HUES48 (cell line): Measurements from ENCODE around the gene PGBD5.
A peak's percentile ranks its signal among the peaks of the same experiment; 100 is the strongest.

Source experiments
- H3K27ac ChIP-seq: one replicate; pipeline ENCODE4 v1.7.0; 2013; ENCODE audit warnings: low read depth, low read length, inconsistent platforms
- H3K27me3 ChIP-seq: 2 replicates; pipeline ENCODE4 v1.6.1; 2013; ENCODE audit warnings: mild to moderate bottlenecking, low read length; ENCODE audit not compliant: control insufficient read depth, insufficient read depth
- H3K36me3 ChIP-seq: 2 replicates; pipeline ENCODE4 v1.6.1; 2013; ENCODE audit warnings: low read length; ENCODE audit not compliant: control insufficient read depth, insufficient read depth
- H3K4me1 ChIP-seq: 2 replicates; pipeline ENCODE4 v1.6.1; 2013; ENCODE audit warnings: mild to moderate bottlenecking, low read length; ENCODE audit not compliant: control insufficient read depth, insufficient read depth
- H3K4me3 ChIP-seq: 2 replicates; pipeline ENCODE4 v1.5.1; 2013; ENCODE audit warnings: mild to moderate bottlenecking, low read depth, low read length
- H3K9ac ChIP-seq: 2 replicates; pipeline ENCODE4 v1.6.1; 2013; ENCODE audit warnings: mild to moderate bottlenecking, low read depth, low read length, moderate library complexity
- H3K9me3 ChIP-seq: 2 replicates; pipeline ENCODE4 v1.6.1; 2013; ENCODE audit warnings: low read length; ENCODE audit not compliant: control insufficient read depth, insufficient read depth

PGBD5 gene

GRCh38 chr1:230334447-230334837, 91.7 kb downstream of the PGBD5 start:
- Histone ChIP-seq H3K36me3 (peaks cover 6% of the 10 kb centered on the region), H3K4me3 (no peak overlapping the region), H3K27me3 (no peaks in the 10 kb centered on the region), H3K9me3 (no peaks in the 10 kb centered on the region), H3K4me1 (peaks cover 7% of the 10 kb centered on the region; the same call in 1 of the 2 replicates), H3K9ac (no peak overlapping the region), H3K27ac (no peak overlapping the region)

GRCh38 chr1:230333590-230334446, 92.3 kb downstream of the PGBD5 start:
- no peak overlapping the region for H3K9ac ChIP-seq
- H3K9me3 ChIP-seq = no peaks in the 10 kb centered on the region
- H3K27me3 ChIP-seq = no peaks in the 10 kb centered on the region
- peaks cover 6% of the 10 kb centered on the region for H3K36me3 ChIP-seq
- peaks cover 7% of the 10 kb centered on the region; the same call in 1 of the 2 replicates for H3K4me1 ChIP-seq
- H3K4me3 ChIP-seq = no peak overlapping the region
- no peak overlapping the region for H3K27ac ChIP-seq

- Histone ChIP-seq H3K27ac (peak overlapping the region; percentile 83), H3K36me3 (peaks cover 6% of the 10 kb centered on the region), H3K9ac (peak overlapping the region; percentile 54)
Measured at GRCh38 chr1:230332575-230333066, 93.5 kb downstream of the PGBD5 start.

GRCh38 chr1:230332061-230332460, 94.1 kb downstream of the PGBD5 start:
- peaks cover 6% of the 10 kb centered on the region for H3K36me3 ChIP-seq
- H3K27me3 ChIP-seq = no peaks in the 10 kb centered on the region
- peak overlapping the region; percentile 42 for H3K4me3 ChIP-seq
- peak overlapping the region; percentile 54 for H3K9ac ChIP-seq
- peaks cover 7% of the 10 kb centered on the region; the same call in 1 of the 2 replicates for H3K4me1 ChIP-seq
- peak overlapping the region; percentile 83 for H3K27ac ChIP-seq
- H3K9me3 ChIP-seq = no peaks in the 10 kb centered on the region

More at GRCh38 chr1:230332575-230333066, 93.5 kb downstream of the PGBD5 start:
- H3K4me3 ChIP-seq = peak overlapping the region; percentile 42
- peaks cover 7% of the 10 kb centered on the region; the same call in 1 of the 2 replicates for H3K4me1 ChIP-seq
- H3K9me3 ChIP-seq = no peaks in the 10 kb centered on the region
- H3K27me3 ChIP-seq = no peaks in the 10 kb centered on the region

- Histone ChIP-seq H3K36me3 (peaks cover 2% of the 10 kb centered on the region), H3K27ac (no peak overlapping the region), H3K9ac (no peak overlapping the region), H3K4me3 (no peak overlapping the region), H3K9me3 (no peaks in the 10 kb centered on the region), H3K27me3 (no peaks in the 10 kb centered on the region), H3K4me1 (peaks cover 7% of the 10 kb centered on the region; the same call in 1 of the 2 replicates)
Measured at GRCh38 chr1:230330157-230330556, 96.0 kb downstream of the PGBD5 start.

- H3K9ac ChIP-seq = no peak overlapping the region
- peaks cover 7% of the 10 kb centered on the region; the same call in 1 of the 2 replicates for H3K4me1 ChIP-seq
- peak overlapping the region; percentile 86 for H3K27ac ChIP-seq
- no peak overlapping the region for H3K4me3 ChIP-seq
- no peaks in the 10 kb centered on the region for H3K9me3 ChIP-seq
- no peaks in the 10 kb centered on the region for H3K27me3 ChIP-seq
- peaks cover 18% of the 10 kb centered on the region for H3K36me3 ChIP-seq
Measured at GRCh38 chr1:230328342-230329015, 97.7 kb downstream of the PGBD5 start.

- Histone ChIP-seq H3K9ac (no peak overlapping the region), H3K4me1 (peaks cover 7% of the 10 kb centered on the region; the same call in 1 of the 2 replicates), H3K36me3 (peaks cover 24% of the 10 kb centered on the region), H3K4me3 (no peak overlapping the region), H3K9me3 (no peaks in the 10 kb centered on the region), H3K27me3 (no peaks in the 10 kb centered on the region), H3K27ac (peak overlapping the region; percentile 86)
Measured at GRCh38 chr1:230327892-230328284, 98.2 kb downstream of the PGBD5 start.

GRCh38 chr1:230326971-230327891, 98.9 kb downstream of the PGBD5 start:
- H3K27me3 ChIP-seq = no peaks in the 10 kb centered on the region
- no peaks in the 10 kb centered on the region for H3K9me3 ChIP-seq
- H3K4me1 ChIP-seq = peaks cover 3% of the 10 kb centered on the region; the same call in 1 of the 2 replicates
- H3K36me3 ChIP-seq = peaks cover 30% of the 10 kb centered on the region
- no peak overlapping the region for H3K4me3 ChIP-seq
- H3K9ac ChIP-seq = no peak overlapping the region
- H3K27ac ChIP-seq = peak overlapping the region; percentile 86

- H3K9me3 ChIP-seq = no peaks in the 10 kb centered on the region
- H3K4me3 ChIP-seq = no peak overlapping the region
- no peaks in the 10 kb centered on the region; the same call in 1 of the 2 replicates for H3K4me1 ChIP-seq
- no peaks in the 10 kb centered on the region for H3K27me3 ChIP-seq
- no peak overlapping the region for H3K9ac ChIP-seq
- no peak overlapping the region for H3K27ac ChIP-seq
- H3K36me3 ChIP-seq = peaks cover 32% of the 10 kb centered on the region
Measured at GRCh38 chr1:230323686-230324085, 102.4 kb downstream of the PGBD5 start.

GRCh38 chr1:230322967-230323547, 103.1 kb downstream of the PGBD5 start:
- Histone ChIP-seq H3K9me3 (no peaks in the 10 kb centered on the region), H3K36me3 (peaks cover 32% of the 10 kb centered on the region), H3K9ac (no peak overlapping the region), H3K4me3 (no peak overlapping the region), H3K4me1 (no peaks in the 10 kb centered on the region; the same call in 1 of the 2 replicates), H3K27ac (no peak overlapping the region), H3K27me3 (no peaks in the 10 kb centered on the region)
